GM12873 (cell line): ENCODE measurements around the gene IL31RA.

Source experiments
- TF ChIP-seq, protein P1 (sequence below): IDR thresholded peaks from 2 replicates; pipeline ENCODE4 v1.5.1; 2012; ENCODE audit warnings: low read depth, mild to moderate bottlenecking, moderate library complexity, low read length, control low read depth; ENCODE audit not compliant: insufficient read depth; ENCODE audit errors: missing control alignments

IL31RA gene

DNA sequence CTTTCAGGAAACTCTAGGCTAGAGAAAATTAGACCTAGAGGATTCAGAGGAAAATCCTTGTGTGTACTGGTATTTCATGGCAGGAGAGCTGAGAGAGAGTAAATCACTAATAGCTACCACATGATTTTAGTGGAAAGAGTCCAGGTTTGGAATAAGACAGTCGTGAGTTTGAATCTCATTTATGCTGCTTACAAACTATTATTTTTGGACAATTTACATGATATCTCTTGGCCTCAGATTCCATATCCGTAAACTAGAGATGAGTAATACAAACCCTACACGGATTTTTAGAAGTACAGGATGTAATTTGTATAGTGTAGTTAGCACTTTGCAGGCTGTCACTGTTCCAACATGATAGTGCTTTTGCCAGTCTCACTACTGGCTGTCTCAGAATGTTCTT is 2.7 kb downstream of the IL31RA start:
- TF ChIP-seq, protein P1, sequence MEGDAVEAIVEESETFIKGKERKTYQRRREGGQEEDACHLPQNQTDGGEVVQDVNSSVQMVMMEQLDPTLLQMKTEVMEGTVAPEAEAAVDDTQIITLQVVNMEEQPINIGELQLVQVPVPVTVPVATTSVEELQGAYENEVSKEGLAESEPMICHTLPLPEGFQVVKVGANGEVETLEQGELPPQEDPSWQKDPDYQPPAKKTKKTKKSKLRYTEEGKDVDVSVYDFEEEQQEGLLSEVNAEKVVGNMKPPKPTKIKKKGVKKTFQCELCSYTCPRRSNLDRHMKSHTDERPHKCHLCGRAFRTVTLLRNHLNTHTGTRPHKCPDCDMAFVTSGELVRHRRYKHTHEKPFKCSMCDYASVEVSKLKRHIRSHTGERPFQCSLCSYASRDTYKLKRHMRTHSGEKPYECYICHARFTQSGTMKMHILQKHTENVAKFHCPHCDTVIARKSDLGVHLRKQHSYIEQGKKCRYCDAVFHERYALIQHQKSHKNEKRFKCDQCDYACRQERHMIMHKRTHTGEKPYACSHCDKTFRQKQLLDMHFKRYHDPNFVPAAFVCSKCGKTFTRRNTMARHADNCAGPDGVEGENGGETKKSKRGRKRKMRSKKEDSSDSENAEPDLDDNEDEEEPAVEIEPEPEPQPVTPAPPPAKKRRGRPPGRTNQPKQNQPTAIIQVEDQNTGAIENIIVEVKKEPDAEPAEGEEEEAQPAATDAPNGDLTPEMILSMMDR = no peak

DNA sequence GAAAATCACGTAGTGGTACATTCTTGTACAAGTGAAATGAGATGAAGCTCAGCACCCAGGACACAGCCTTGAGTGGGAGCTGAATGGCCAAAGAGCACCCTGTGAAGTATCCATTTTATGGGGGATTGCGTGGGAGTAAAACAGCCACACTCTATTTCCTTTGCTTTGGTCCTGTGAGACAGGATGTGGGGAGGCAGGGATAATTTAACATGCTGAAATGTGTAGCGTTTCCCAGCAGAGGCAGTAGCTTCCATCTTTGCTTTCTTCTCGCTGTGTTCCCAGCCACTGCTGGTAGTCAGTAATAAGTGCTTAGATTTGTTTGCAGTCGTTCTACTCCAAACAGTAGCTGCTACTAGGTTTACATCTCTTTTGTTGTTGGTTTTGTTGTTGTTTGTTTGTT is 4.4 kb downstream of the IL31RA start:
- TF ChIP-seq, protein P1 = no peak

DNA sequence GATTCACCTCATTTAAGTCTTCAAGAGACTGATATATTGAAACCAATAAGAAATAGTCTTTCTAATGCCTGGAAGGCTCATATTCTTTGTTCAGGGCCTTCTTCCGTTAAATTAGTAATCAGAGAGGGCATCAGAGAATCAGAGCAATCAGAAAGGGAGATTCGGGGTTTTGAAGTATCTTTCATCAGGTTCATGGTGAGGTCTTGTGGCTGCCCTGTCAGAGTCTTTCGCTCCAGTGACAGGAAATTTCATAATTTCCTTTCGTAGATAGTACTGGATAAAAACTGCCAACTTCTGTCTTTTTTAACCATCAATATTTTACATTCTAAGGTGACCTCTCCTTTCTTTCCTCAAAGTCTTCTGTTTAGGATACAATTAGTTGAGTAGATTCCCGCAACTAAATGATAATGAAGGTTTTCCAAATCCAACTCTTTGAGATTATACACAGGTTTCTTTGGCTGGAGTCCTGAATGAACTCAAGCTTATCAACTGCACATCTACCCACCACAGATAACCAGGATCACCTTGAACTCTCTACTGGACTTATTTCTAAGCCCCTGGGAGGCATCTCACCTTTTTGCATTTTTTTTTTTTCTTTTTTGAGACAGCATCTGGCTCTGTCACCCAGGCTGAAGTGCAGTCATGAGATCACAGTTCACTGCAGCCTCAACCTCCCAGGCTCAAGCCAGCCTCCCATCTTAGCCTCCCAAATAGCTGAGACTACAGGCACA is 5.5 kb downstream of the IL31RA start:
- TF ChIP-seq, protein P1 = no peak

GRCh38 chr5:55857247-55857640 is 6.1 kb downstream of the IL31RA start:
- TF ChIP-seq, protein P1 = no peak

DNA sequence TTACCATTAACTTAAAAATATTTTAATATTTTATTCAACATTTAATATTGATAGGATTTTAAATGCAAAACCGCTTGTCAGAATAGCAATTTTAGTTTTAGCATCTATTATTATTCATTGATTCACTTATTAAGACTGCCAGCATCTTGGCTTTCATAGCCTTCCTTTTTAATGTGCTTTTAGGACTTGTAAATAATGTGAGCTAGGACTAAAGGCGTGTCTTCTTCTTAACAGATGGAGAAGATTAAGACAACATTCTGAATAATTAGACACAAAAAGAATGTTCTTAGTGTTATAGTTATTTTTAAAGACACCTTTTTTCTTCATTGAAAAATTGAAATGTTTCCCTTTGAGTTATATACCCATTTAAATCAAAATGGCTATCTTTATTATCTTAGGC is 6.9 kb downstream of the IL31RA start:
- TF ChIP-seq, protein P1 = no peak

DNA sequence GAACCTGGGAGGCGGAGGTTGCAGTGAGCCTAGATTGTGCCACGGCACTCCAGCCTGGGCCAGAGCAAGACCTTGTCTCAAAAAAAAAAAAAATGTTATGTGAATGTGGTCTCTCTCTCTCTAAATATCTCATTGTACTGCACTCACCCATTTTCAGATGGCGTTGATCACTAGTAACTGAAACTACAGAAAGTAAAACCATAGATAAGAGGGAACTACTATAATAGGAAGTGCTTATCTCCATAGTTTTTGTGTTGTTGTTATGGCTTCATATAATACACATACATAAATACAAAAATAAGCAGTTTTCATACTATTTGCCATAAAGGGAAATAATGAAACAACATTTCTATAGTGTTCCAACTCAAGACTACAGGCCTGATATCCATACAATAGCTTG is 9.1 kb downstream of the IL31RA start:
- TF ChIP-seq, protein P1 = no peak

DNA sequence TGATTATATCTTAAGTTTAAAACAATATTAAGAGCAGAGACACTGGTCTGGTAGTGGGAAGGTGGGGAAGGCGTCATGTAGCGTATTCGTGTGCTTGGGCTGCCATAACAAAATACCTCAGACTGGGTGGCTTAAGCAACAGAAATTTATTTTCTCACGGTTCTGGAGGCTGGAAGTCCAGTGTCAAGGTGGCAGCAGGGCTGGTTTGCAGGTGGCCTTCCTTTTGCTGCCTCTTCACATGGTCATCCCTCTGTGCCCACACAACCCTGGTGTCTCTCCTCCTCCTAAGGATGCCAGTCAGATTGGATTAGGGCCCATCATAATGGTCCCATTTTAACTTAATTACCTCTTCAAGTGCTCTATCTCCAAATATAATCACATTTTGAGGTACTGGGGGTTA is 9.6 kb downstream of the IL31RA start:
- TF ChIP-seq, protein P1 = no peak
